ENCODE measurements around the gene RPEL1. TPM values are rescaled to one million over a fixed set of nuclear protein-coding genes. Genes with fewer than 3 reads are reported as not detected.
A peak's percentile ranks its signal among the peaks of the same experiment; 100 is the strongest.

Gene RPEL1
- total RNA-seq, 2 donors from 2014 or later = not detected

DNA sequence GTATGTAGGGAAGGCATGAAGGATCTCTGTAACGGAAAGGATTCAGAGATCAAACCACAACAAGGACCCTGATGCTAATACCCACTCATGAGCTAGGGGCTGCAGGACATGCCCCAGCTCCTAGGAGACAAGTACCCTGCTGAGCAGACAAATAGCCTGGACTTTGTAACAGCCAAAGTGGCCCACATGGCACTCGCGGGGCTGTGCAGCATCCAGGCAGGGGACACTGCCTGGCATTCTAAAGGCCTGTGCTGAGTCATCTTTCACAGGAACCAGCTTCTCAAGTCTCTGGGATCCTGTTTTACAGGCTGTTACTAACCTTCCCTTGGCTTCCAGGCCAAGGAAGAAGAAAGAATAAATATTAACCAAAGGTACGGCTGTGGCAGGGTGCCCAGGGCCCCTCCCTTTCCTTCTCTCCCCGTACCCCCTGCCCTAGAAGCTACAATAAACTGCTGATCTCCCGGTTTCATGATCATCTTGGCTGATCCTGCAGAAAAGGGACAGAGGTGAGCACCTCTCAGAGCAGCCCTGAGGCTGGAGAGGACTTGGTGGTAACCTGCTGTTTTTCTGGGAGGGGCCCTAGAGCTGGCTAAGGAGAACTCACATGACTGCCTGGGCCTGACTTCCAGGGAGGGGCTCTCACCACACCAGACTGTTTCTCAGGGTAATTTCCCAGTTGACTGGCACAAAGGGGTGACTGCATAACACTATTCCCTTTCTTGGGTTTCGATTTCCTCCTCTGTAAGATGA lies 4.2 kb upstream of the RPEL1 start:
- DNase-seq (ENCODE audit: low spot score) (no peak), ATAC-seq (ENCODE audit: insufficient number of reproducible peaks, low FRiP score, low read depth) (no peak)
- TF ChIP-seq, protein P1, sequence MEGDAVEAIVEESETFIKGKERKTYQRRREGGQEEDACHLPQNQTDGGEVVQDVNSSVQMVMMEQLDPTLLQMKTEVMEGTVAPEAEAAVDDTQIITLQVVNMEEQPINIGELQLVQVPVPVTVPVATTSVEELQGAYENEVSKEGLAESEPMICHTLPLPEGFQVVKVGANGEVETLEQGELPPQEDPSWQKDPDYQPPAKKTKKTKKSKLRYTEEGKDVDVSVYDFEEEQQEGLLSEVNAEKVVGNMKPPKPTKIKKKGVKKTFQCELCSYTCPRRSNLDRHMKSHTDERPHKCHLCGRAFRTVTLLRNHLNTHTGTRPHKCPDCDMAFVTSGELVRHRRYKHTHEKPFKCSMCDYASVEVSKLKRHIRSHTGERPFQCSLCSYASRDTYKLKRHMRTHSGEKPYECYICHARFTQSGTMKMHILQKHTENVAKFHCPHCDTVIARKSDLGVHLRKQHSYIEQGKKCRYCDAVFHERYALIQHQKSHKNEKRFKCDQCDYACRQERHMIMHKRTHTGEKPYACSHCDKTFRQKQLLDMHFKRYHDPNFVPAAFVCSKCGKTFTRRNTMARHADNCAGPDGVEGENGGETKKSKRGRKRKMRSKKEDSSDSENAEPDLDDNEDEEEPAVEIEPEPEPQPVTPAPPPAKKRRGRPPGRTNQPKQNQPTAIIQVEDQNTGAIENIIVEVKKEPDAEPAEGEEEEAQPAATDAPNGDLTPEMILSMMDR (IDR thresholded peaks at IDR 0.05) = no peak

DNA sequence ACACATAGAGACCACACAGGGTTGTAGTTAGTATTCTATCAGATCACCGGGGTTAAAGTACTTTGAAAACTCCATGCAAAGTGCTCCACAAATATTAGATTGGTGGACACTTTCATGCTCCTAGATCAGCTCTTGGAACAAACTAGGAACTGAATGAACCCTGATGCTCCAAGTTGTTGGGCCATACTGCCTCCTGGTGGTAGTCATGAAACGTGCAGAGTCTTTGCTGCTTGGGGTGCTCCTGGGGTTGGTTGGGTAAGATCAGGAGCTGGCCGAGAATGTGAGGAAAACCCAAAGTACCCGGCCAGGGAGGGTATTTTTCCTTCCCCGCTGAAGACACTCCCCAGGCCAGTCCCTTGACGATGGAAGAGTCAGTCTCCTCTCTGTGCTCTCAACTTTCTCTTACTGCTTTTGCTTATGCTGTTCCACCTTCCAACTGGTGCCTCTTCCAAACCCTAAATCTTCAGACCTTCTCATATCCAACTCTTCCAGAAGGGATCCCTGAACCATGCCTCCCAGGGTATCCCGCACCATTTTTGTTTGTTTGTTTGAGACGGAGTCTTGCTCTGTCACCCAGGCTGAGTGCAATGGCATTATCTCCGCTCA lies 918 bp upstream of the RPEL1 start:
- TF ChIP-seq, protein P1 (IDR thresholded peaks at IDR 0.05) = peak; percentile 85
- H3K4me1 ChIP-seq (ENCODE audit: control insufficient read depth in 1 of 2, low read depth in 2 of 2) = peaks cover 8 to 15% of the 10 kb centered on the region in 2 donors
- no peaks in the 10 kb centered on the region for H3K9me3 ChIP-seq
- no peaks in the 10 kb centered on the region for H3K27me3 ChIP-seq (replicated peaks; ENCODE audit: insufficient read depth)
- H3K4me3 ChIP-seq = no peak overlapping the region
- DNase-seq (ENCODE audit: low spot score) = peak; percentile 32
- H3K27ac ChIP-seq = no peak overlapping the region
- H3K36me3 ChIP-seq = no peaks in the 10 kb centered on the region
- ATAC-seq (ENCODE audit: insufficient number of reproducible peaks, low FRiP score, low read depth) = peak; percentile 81

More for the DNA sequence above, 4.2 kb upstream of the RPEL1 start:
- peak overlapping the region; percentile 60 to 64 for H3K27ac ChIP-seq
- no peaks in the 10 kb centered on the region for H3K27me3 ChIP-seq (replicated peaks; ENCODE audit: insufficient read depth)
- H3K4me3 ChIP-seq = no peak overlapping the region
- H3K9me3 ChIP-seq = no peaks in the 10 kb centered on the region
- H3K36me3 ChIP-seq = no peaks in the 10 kb centered on the region
- peaks cover 8 to 23% of the 10 kb centered on the region in 2 donors for H3K4me1 ChIP-seq (ENCODE audit: control insufficient read depth in 1 of 2, low read depth in 2 of 2)

DNA sequence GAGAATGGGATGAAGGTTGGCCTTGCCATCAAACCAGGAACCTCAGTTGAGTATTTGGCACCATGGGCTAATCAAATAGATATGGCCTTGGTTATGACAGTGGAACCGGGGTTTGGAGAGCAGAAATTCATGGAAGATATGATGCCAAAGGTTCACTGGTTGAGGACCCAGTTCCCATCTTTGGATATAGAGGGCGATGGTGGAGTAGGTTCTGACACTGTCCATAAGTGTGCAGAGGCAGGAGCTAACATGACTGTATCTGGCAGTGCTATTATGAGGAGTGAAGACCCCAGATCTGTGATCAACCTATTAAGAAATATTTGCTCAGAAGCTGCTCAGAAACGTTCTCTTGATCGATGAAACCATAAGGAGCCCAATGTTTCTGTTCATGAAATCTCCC lies 637 bp downstream of the RPEL1 start:
- no peak overlapping the region for H3K4me3 ChIP-seq
- no peaks in the 10 kb centered on the region for H3K36me3 ChIP-seq
- H3K27ac ChIP-seq = no peak overlapping the region
- TF ChIP-seq, protein P1 (IDR thresholded peaks at IDR 0.05) = no peak
- no peak for DNase-seq (ENCODE audit: low spot score)
- H3K9me3 ChIP-seq = no peaks in the 10 kb centered on the region
- H3K27me3 ChIP-seq (replicated peaks; ENCODE audit: insufficient read depth) = no peaks in the 10 kb centered on the region
- ATAC-seq (ENCODE audit: insufficient number of reproducible peaks, low FRiP score, low read depth) = no peak
- peaks cover 3 to 9% of the 10 kb centered on the region in 2 donors for H3K4me1 ChIP-seq (ENCODE audit: control insufficient read depth in 1 of 2, low read depth in 2 of 2)

DNA sequence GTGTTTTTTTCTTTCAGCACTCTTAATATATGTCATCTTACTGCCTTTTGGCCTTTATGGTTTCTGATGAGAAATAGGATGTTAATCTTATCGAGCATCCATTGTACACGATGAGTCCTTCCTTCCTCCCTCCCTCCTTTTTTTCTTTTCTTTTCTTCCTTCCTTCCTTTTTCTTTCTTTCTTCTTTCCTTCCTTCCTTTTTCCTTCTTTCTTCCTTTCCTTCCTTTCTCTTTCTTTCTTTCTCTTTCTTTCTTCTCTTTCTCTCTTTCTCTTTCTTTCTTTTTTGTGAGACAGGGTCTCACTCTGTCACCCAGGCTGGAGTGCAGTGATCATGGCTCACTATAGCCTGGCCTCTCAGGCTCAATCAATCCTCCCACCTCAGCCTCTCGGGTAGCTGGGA lies 8.4 kb downstream of the RPEL1 start:
- no peak overlapping the region for H3K4me3 ChIP-seq
- H3K9me3 ChIP-seq = no peaks in the 10 kb centered on the region
- no peaks in the 10 kb centered on the region for H3K36me3 ChIP-seq
- no peaks in the 10 kb centered on the region for H3K4me1 ChIP-seq (ENCODE audit: control insufficient read depth in 1 of 2, low read depth in 2 of 2)
- TF ChIP-seq, protein P1 (IDR thresholded peaks at IDR 0.05) = no peak
- DNase-seq (ENCODE audit: low spot score) = no peak
- no peaks in the 10 kb centered on the region for H3K27me3 ChIP-seq (replicated peaks; ENCODE audit: insufficient read depth)
- H3K27ac ChIP-seq = no peak overlapping the region
- no peak for ATAC-seq (ENCODE audit: insufficient number of reproducible peaks, low FRiP score, low read depth)

DNA sequence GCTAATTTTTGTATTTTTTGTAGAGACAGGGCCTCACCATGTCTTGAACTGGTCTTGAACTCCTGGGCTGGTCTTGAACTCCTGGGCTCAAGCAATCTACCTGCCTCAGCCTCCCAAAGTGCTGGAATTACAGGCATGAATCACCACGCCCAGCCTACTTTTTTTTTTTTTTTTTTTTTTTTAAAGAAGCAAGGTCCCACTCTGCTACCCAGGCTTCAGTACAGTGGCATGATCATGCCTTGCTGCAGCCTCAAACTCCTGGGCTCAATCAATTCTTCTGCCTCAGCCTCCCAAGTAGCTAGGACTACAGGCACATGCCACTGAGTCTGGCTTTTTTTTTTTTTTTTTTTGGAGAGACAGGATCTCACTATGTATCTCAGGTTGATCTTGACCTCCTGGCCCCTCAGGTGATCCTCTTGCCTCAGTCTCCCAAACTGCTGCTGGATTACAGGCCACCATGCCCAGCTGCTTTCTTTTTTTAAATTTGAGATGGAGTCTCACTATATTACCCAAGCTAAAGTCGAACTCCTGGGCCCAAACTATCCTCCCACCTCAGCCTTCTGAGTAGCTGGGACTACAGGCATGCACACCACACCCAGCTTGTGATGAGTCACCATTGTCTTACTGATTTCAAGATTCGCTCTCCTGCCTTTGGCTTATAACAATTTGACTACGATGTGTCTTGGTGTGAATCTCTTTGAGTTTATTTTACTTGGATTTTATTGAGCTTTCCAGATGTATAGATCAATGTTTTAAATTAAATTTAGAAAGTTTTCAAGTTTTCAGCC lies 9.0 kb downstream of the RPEL1 start:
- Histone ChIP-seq H3K36me3 (no peaks in the 10 kb centered on the region), H3K4me3 (no peak overlapping the region), H3K4me1 (ENCODE audit: control insufficient read depth in 1 of 2, low read depth in 2 of 2) (no peaks in the 10 kb centered on the region), H3K9me3 (no peaks in the 10 kb centered on the region), H3K27me3 (replicated peaks; ENCODE audit: insufficient read depth) (no peaks in the 10 kb centered on the region), H3K27ac (no peak overlapping the region)
- TF ChIP-seq, protein P1 (IDR thresholded peaks at IDR 0.05) = no peak
- ATAC-seq (ENCODE audit: insufficient number of reproducible peaks, low FRiP score, low read depth) (no peak), DNase-seq (ENCODE audit: low spot score) (no peak)

Measured in thoracic aorta (tissue), 2 donors.